ENCODE data around the gene FLT1. TPM values are rescaled to one million over a fixed set of nuclear protein-coding genes. Genes with fewer than 3 reads are reported as not detected.

FLT1 gene
- total and polyA plus RNA-seq, 2 experiments from 2014 or later, result 7.5 to 14.8 TPM

GRCh38 chr13:28467034-28467433, 27.9 kb downstream of the FLT1 start:
- H3K9me3 ChIP-seq (ENCODE audit: low read depth), result no peaks in the 10 kb centered on the region
- no peak overlapping the region for H3K4me3 ChIP-seq
- DNase-seq (ENCODE audit: low read depth in 1 of 2, low spot score in 1 of 2), result no peak
- H3K4me1 ChIP-seq (ENCODE audit: low read depth), result peaks cover 2% of the 10 kb centered on the region
- TF ChIP-seq CTCF (IDR thresholded peaks at IDR 0.05; ENCODE audit: low read depth, low read length), result no peak
- no peak overlapping the region for H3K27ac ChIP-seq
- H3K36me3 ChIP-seq, result no peaks in the 10 kb centered on the region
- H3K27me3 ChIP-seq, result no peaks in the 10 kb centered on the region

- H3K27ac ChIP-seq, result no peak overlapping the region
- no peaks in the 10 kb centered on the region for H3K9me3 ChIP-seq (ENCODE audit: low read depth)
- no peak overlapping the region for H3K4me3 ChIP-seq
- no peak for TF ChIP-seq CTCF (IDR thresholded peaks at IDR 0.05; ENCODE audit: low read depth, low read length)
- no peaks in the 10 kb centered on the region for H3K36me3 ChIP-seq
- H3K4me1 ChIP-seq (ENCODE audit: low read depth), result peaks cover 2% of the 10 kb centered on the region
- DNase-seq (ENCODE audit: low read depth in 1 of 2, low spot score in 1 of 2), result no peak
- H3K27me3 ChIP-seq, result no peaks in the 10 kb centered on the region
These were observed 28.8 kb downstream of the FLT1 start for GRCh38 chr13:28466151-28466550.

GRCh38 chr13:28464861-28465460, 30.0 kb downstream of the FLT1 start:
- no peaks in the 10 kb centered on the region for H3K27me3 ChIP-seq
- no peak overlapping the region for H3K4me3 ChIP-seq
- no peaks in the 10 kb centered on the region for H3K36me3 ChIP-seq
- no peaks in the 10 kb centered on the region for H3K9me3 ChIP-seq (ENCODE audit: low read depth)
- no peak overlapping the region for H3K27ac ChIP-seq
- no peak for DNase-seq (ENCODE audit: low read depth in 1 of 2, low spot score in 1 of 2)
- no peak for TF ChIP-seq CTCF (IDR thresholded peaks at IDR 0.05; ENCODE audit: low read depth, low read length)
- H3K4me1 ChIP-seq (ENCODE audit: low read depth), result peaks cover 2% of the 10 kb centered on the region

- Histone ChIP-seq H3K36me3 (no peaks in the 10 kb centered on the region), H3K27me3 (no peaks in the 10 kb centered on the region)
These were observed 31.4 kb downstream of the FLT1 start for GRCh38 chr13:28463481-28463880.

DNA sequence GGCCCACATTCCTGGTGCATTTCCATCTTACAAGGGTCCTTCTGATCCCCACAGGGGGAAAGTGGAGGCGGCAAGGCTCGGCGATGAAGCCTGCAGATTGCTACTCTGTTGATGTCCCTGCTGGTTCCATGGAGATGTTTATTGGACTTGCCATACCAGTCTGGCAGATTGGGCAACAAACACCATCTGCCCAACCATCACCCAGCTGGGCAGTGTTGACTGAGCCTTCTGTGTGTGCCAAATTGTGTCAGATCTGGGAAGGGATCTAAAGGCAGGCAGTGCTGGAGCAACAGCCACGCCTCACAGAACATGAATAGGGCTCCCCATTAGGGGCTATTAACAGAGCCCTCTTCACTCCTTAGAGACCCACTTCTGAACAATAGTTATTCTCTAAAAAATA, 35.0 kb downstream of the FLT1 start:
- no peak for TF ChIP-seq CTCF (IDR thresholded peaks at IDR 0.05; ENCODE audit: low read depth, low read length)
- H3K27ac ChIP-seq, result no peak overlapping the region
- H3K4me1 ChIP-seq (ENCODE audit: low read depth), result no peaks in the 10 kb centered on the region
- H3K27me3 ChIP-seq, result no peaks in the 10 kb centered on the region
- no peaks in the 10 kb centered on the region for H3K9me3 ChIP-seq (ENCODE audit: low read depth)
- no peaks in the 10 kb centered on the region for H3K36me3 ChIP-seq
- no peak for DNase-seq (ENCODE audit: low read depth in 1 of 2, low spot score in 1 of 2)
- H3K4me3 ChIP-seq, result no peak overlapping the region

More at GRCh38 chr13:28463481-28463880, 31.4 kb downstream of the FLT1 start:
- Histone ChIP-seq H3K27ac (no peak overlapping the region), H3K4me3 (no peak overlapping the region), H3K9me3 (ENCODE audit: low read depth) (no peaks in the 10 kb centered on the region), H3K4me1 (ENCODE audit: low read depth) (peaks cover 2% of the 10 kb centered on the region)
- no peak for TF ChIP-seq CTCF (IDR thresholded peaks at IDR 0.05; ENCODE audit: low read depth, low read length)
- DNase-seq (ENCODE audit: low read depth in 1 of 2, low spot score in 1 of 2), result no peak

Data from cardiac muscle cell (in vitro differentiated cells and primary cell).